ENCODE results near the gene TMEM243. TPM values are rescaled to one million over a fixed set of nuclear protein-coding genes. Genes with fewer than 3 reads are reported as not detected.

The TMEM243 gene
- total RNA-seq, 1 experiment from 2014 or later: 24.2 TPM

DNA sequence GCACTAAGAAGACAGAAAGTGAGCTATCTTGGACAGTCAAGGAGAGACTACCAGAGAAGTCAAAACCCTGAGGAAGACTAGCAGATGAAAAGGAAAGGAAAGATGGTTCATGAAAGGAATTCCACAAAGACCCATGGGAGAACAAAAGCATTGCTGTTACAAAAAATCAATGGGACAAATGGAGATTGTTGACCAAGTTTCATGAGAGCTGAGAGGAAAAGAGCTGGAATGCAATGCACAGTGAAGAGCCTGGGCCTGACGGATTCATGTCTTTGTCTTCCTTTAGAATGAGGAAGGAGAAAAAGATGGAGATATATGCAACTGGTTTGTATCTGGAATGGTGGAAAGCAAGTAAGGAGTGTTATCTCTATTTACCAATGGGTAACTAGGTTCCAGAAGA, 17.3 kb downstream of the TMEM243 start:
- Histone ChIP-seq H3K4me3 (ENCODE audit: low read depth, low read length) (no peak overlapping the region), H3K9me3 (peaks cover 28% of the 10 kb centered on the region), H3K36me3 (ENCODE audit: control insufficient read depth, insufficient read depth, low read length) (0 out of 2 replicates have a peak, but pooled peaks cover 2% of the 10 kb centered on the region), H3K27me3 (replicated peaks; ENCODE audit: control insufficient read depth, insufficient read depth, low read length) (no peaks in the 10 kb centered on the region), H3K4me1 (peaks cover 9% of the 10 kb centered on the region)
- CTCF ChIA-PET: interaction anchor here (0.6 kb wide), 1 partner anchor 20 kb away, joined by 3 read pairs; no protein-coding TSS in a partner anchor
- DNase-seq: no peak
- POLR2A ChIA-PET: interaction anchor here (0.5 kb wide), 1 partner anchor 15 kb away, joined by 3 read pairs; no protein-coding TSS in a partner anchor
- H3K27ac Mint-ChIP-seq (ENCODE audit: unreplicated experiment): no peak overlapping the region
- TF ChIP-seq, protein P1, sequence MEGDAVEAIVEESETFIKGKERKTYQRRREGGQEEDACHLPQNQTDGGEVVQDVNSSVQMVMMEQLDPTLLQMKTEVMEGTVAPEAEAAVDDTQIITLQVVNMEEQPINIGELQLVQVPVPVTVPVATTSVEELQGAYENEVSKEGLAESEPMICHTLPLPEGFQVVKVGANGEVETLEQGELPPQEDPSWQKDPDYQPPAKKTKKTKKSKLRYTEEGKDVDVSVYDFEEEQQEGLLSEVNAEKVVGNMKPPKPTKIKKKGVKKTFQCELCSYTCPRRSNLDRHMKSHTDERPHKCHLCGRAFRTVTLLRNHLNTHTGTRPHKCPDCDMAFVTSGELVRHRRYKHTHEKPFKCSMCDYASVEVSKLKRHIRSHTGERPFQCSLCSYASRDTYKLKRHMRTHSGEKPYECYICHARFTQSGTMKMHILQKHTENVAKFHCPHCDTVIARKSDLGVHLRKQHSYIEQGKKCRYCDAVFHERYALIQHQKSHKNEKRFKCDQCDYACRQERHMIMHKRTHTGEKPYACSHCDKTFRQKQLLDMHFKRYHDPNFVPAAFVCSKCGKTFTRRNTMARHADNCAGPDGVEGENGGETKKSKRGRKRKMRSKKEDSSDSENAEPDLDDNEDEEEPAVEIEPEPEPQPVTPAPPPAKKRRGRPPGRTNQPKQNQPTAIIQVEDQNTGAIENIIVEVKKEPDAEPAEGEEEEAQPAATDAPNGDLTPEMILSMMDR (IDR thresholded peaks at IDR 0.05; ENCODE audit: insufficient read depth in 1 of 2, low read depth in 1 of 2, low read length in 1 of 2, severe bottlenecking in 1 of 2, unreplicated experiment in 1 of 2): no peak
- intact Hi-C loops (cut with micrococcal nuclease; ENCODE audit: unreplicated experiment): loop anchor here (2.0 kb wide), 1 partner anchor 19 kb away; no protein-coding TSS in a partner anchor
- H3K4me3 Mint-ChIP-seq (ENCODE audit: unreplicated experiment): no peak overlapping the region
- peaks cover 17% of the 10 kb centered on the region for H3K9me3 Mint-ChIP-seq (ENCODE audit: unreplicated experiment)
- no TSS peak for BruUV-seq (replicated peaks)
- H3K36me3 Mint-ChIP-seq (ENCODE audit: insufficient read depth, unreplicated experiment): peaks cover 63% of the 10 kb centered on the region
- no peaks in the 10 kb centered on the region for H3K4me1 Mint-ChIP-seq (ENCODE audit: low read depth, unreplicated experiment)
- no peaks in the 10 kb centered on the region for H3K27me3 Mint-ChIP-seq (ENCODE audit: insufficient read depth, unreplicated experiment)

GRCh38 chr7:87199700-87200450, 19.7 kb downstream of the TMEM243 start:
- CTCF ChIA-PET: no interaction called here
- H3K36me3 Mint-ChIP-seq (ENCODE audit: insufficient read depth, unreplicated experiment): peaks cover 66% of the 10 kb centered on the region
- intact Hi-C loops (cut with micrococcal nuclease; ENCODE audit: unreplicated experiment): no loop called here

DNA sequence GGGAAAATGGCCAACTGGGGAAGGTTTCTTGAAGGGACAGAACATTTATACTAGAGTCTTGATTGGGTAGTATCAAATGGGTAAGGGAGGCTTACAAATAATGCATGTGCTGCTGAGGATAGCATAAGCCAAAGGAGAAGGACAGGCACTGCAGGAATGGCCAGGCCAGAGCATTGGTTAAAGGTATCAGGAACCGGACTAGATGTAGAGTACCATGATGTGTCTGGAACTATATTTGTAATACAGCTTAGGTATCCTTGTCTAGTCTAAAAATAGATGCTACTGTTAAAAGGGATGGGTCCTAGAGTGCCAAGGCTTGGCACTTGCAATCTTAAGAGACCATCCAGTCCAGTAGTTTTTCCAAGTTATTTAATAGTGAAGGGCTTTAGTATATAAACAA, 20.3 kb downstream of the TMEM243 start:
- POLR2A ChIA-PET: no interaction called here

More at GRCh38 chr7:87199700-87200450, 19.7 kb downstream of the TMEM243 start:
- POLR2A ChIA-PET: no interaction called here
- Mint-ChIP-seq H3K9me3 (ENCODE audit: unreplicated experiment) (no peaks in the 10 kb centered on the region), H3K4me3 (ENCODE audit: unreplicated experiment) (no peak overlapping the region), H3K27ac (ENCODE audit: unreplicated experiment) (no peak overlapping the region), H3K4me1 (ENCODE audit: low read depth, unreplicated experiment) (no peaks in the 10 kb centered on the region), H3K27me3 (ENCODE audit: insufficient read depth, unreplicated experiment) (no peaks in the 10 kb centered on the region)
- Histone ChIP-seq H3K36me3 (ENCODE audit: control insufficient read depth, insufficient read depth, low read length) (peaks cover 2% of the 10 kb centered on the region; the same call in 1 of the 2 replicates), H3K27me3 (replicated peaks; ENCODE audit: control insufficient read depth, insufficient read depth, low read length) (no peaks in the 10 kb centered on the region), H3K9me3 (peaks cover 14% of the 10 kb centered on the region), H3K4me1 (peaks cover 9% of the 10 kb centered on the region), H3K4me3 (ENCODE audit: low read depth, low read length) (no peak overlapping the region)
- TF ChIP-seq, protein P1 (IDR thresholded peaks at IDR 0.05; ENCODE audit: insufficient read depth in 1 of 2, low read depth in 1 of 2, low read length in 1 of 2, severe bottlenecking in 1 of 2, unreplicated experiment in 1 of 2): no peak
- no TSS peak for BruUV-seq (replicated peaks)
- DNase-seq: no peak

More for the DNA sequence above, 20.3 kb downstream of the TMEM243 start:
- no peak overlapping the region for H3K4me3 Mint-ChIP-seq (ENCODE audit: unreplicated experiment)
- H3K4me1 ChIP-seq: peaks cover 9% of the 10 kb centered on the region
- H3K27me3 Mint-ChIP-seq (ENCODE audit: insufficient read depth, unreplicated experiment): no peaks in the 10 kb centered on the region
- DNase-seq: no peak
- H3K27ac Mint-ChIP-seq (ENCODE audit: unreplicated experiment): no peak overlapping the region
- no peaks in the 10 kb centered on the region for H3K4me1 Mint-ChIP-seq (ENCODE audit: low read depth, unreplicated experiment)
- H3K4me3 ChIP-seq (ENCODE audit: low read depth, low read length): no peak overlapping the region
- H3K36me3 Mint-ChIP-seq (ENCODE audit: insufficient read depth, unreplicated experiment): peaks cover 60% of the 10 kb centered on the region
- peaks cover 2% of the 10 kb centered on the region; the same call in 1 of the 2 replicates for H3K36me3 ChIP-seq (ENCODE audit: control insufficient read depth, insufficient read depth, low read length)
- H3K9me3 Mint-ChIP-seq (ENCODE audit: unreplicated experiment): no peaks in the 10 kb centered on the region
- BruUV-seq (replicated peaks): no TSS peak
- intact Hi-C loops (cut with micrococcal nuclease; ENCODE audit: unreplicated experiment): no loop called here
- TF ChIP-seq, protein P1 (IDR thresholded peaks at IDR 0.05; ENCODE audit: insufficient read depth in 1 of 2, low read depth in 1 of 2, low read length in 1 of 2, severe bottlenecking in 1 of 2, unreplicated experiment in 1 of 2): no peak
- H3K9me3 ChIP-seq: peaks cover 8% of the 10 kb centered on the region
- no peaks in the 10 kb centered on the region for H3K27me3 ChIP-seq (replicated peaks; ENCODE audit: control insufficient read depth, insufficient read depth, low read length)
- CTCF ChIA-PET: no interaction called here
